A549 treated with DMSO at 1 μM for 4 hours (cell line): ENCODE measurements around the gene BMPR1A. TPM values are rescaled to one million over a fixed set of nuclear protein-coding genes. Genes with fewer than 3 reads are reported as not detected.

Experiments
- total RNA-seq: library from RNA; stranded (reverse); fragments of 200-300 nt; extraction: Qiagen RNA extraction; gene quantifications from 5 replicates; pipeline ENCODE4 v1.2.3, GENCODE V29; 2022; ENCODE audit warnings: low read depth

BMPR1A gene
- 24.1 to 29.5 TPM (median 28.8 TPM) in 5 replicates for total RNA-seq

GRCh38 chr10:86756511-86757112, at the start of gene BMPR1A:
BMPR1A (plus strand) TSS chr10:86756619; CDS start chr10:86876019, 119,400 bp downstream.

DNA sequence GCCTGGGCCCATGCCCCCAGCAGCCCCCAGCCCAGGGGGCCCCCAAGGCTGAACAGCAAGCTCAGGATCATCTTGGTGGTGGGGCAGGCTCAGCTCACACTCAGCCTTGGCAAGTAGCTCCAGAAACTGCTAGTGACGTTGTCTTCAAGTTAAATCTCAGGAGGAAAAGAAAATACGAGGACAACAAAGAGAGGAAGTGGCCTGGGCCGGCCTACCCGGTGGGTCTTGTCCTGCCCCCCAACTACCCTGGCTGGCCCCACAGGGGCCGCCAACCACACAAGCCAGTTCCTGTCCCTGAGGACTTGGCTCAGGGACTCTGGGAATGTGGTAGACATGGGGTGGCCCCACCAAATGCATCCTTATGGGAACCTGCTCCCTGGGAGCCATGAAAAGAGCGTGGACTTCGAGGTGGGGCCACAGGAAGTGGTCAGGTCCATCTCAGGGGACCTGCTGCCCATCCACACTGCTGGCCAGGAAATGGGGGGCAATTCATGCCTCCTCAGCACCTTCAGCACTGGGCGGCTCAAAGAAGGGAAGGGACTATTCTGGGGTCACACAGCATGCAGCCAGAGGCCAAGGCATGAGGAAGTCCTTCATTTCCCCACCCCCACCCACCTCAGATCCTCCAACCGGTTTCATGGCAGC, 201.2 kb downstream of the BMPR1A start, which contains the start of gene MMRN2:
TSS of gene MMRN2 (minus strand) at position 145 of the 645 bp plus-strand sequence. CDS start at position 71, 74 bp downstream.

DNA sequence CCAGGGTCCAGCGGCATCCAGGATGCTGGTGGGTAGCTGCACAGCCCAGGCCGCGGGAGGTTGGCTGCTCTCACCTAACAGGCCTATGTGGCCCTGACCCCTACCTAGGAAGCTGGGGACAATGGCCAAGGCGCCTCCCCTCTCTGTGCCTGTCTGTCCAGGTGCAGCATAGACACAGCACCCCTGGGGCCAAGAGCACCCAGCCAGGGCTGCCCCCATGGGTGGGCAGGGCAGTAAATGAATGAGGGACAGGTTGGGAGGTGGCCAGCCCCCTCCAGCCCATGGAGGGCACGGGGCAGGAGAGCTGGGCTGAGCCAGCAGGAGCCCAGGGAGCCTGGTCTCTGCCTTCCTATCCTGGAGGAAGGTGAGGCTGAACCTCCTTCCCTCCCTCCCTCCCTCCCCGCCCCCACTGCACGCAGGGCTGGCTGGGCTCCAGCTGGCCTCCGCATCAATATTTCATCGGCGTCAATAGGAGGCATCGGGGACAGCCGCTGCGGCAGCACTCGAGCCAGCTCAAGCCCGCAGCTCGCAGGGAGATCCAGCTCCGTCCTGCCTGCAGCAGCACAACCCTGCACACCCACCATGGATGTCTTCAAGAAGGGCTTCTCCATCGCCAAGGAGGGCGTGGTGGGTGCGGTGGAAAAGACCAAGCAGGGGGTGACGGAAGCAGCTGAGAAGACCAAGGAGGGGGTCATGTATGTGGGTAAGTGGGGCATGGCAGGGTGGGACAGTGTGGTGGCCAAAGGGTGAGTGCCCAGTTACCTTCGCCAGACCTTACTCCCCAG, 201.9 kb downstream of the BMPR1A start, which contains the start of gene SNCG:
TSS of gene SNCG (plus strand) at position 484 of the 785 bp plus-strand sequence. CDS start at position 583, 99 bp downstream.

DNA sequence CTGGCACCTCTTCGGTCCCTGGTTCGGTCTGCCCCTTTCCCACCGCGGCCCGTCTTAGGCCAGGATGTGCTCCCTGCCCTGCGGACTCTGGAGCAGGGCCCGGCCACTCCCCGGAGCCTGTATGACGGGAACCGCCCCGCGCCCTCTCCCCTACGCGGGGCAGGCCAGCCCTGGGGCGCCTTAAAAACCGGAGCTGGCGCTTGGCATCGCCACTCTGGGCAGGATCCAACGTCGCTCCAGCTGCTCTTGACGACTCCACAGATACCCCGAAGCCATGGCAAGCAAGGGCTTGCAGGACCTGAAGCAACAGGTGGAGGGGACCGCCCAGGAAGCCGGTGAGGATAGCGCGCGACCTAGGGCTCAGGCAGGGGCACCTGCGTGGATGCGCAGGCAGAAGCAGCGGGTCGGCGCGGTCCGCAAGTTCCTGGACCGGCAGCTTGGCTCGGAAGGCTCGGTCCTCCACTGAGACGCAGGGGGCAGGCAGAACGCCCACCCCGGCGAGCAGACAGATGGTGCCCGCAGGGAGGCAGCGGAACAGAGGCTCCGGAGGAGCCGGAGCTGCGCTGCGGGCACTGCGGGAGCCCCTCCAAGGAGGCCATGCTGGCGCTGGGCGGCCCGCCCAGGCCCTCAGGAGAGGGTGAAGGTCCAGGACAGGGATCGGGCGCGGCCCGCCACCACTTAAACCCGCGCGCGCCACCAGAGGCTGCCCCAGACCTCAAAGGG, 212.0 kb downstream of the BMPR1A start, which contains the start of gene ADIRF:
TSS of gene ADIRF (plus strand) at position 212 of the 723 bp plus-strand sequence. CDS start at position 275, 63 bp downstream.

Other genes with a start within 250 kb of the BMPR1A start
- gene WAPL, start 234.8 kb upstream of the BMPR1A start, total RNA-seq, result 14.9 to 19.3 TPM (median 17.0 TPM) in 5 replicates
- gene OPN4, start 102.1 kb upstream of the BMPR1A start, total RNA-seq, result not detected in 5 replicates
- gene LDB3, start 88.1 kb upstream of the BMPR1A start, total RNA-seq, result 0.02 to 0.08 TPM (median 0.06 TPM) in 5 replicates
- gene MMRN2, start 201.0 kb downstream of the BMPR1A start, total RNA-seq, result 0.91 to 1.5 TPM (median 1.1 TPM) in 5 replicates
- 6.6 to 12.9 TPM (median 11.5 TPM) in 5 replicates for gene SNCG, start 202.0 kb downstream of the BMPR1A start, total RNA-seq
- 0.17 TPM in 1 of 5 replicates, not detected in the others for gene ADIRF, start 211.9 kb downstream of the BMPR1A start, total RNA-seq